ENCODE results near the gene NIT1.

- TF ChIP-seq, protein P1, sequence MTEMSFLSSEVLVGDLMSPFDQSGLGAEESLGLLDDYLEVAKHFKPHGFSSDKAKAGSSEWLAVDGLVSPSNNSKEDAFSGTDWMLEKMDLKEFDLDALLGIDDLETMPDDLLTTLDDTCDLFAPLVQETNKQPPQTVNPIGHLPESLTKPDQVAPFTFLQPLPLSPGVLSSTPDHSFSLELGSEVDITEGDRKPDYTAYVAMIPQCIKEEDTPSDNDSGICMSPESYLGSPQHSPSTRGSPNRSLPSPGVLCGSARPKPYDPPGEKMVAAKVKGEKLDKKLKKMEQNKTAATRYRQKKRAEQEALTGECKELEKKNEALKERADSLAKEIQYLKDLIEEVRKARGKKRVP (CRISPR knock-in tag; IDR thresholded peaks at IDR 0.05), result no peak
- TF ChIP-seq SATB2 (CRISPR knock-in tag; IDR thresholded peaks at IDR 0.05) (no peak), TAF1 (CRISPR knock-in tag; IDR thresholded peaks at IDR 0.05) (no peak), PLSCR1 (CRISPR knock-in tag; IDR thresholded peaks at IDR 0.05; ENCODE audit: borderline replicate concordance) (no peak), CTCF (CRISPR knock-in tag; IDR thresholded peaks at IDR 0.05) (no peak), JARID2 (CRISPR knock-in tag; IDR thresholded peaks at IDR 0.05; ENCODE audit: insufficient replicate concordance) (no peak), NCOR1 (IDR thresholded peaks at IDR 0.05; ENCODE audit: borderline replicate concordance, low read length) (no peak), MAX (IDR thresholded peaks at IDR 0.05) (no peak), ZNF224 (CRISPR knock-in tag; IDR thresholded peaks at IDR 0.05) (no peak), FOXA1 (IDR thresholded peaks at IDR 0.05) (no peak), FOXA1 (CRISPR knock-in tag; IDR thresholded peaks at IDR 0.05) (no peak), ZC3H4 (CRISPR knock-in tag; IDR thresholded peaks at IDR 0.05; ENCODE audit: borderline replicate concordance) (no peak), CBFB (CRISPR knock-in tag; IDR thresholded peaks at IDR 0.05) (no peak)
- TF ChIP-seq, protein P2, sequence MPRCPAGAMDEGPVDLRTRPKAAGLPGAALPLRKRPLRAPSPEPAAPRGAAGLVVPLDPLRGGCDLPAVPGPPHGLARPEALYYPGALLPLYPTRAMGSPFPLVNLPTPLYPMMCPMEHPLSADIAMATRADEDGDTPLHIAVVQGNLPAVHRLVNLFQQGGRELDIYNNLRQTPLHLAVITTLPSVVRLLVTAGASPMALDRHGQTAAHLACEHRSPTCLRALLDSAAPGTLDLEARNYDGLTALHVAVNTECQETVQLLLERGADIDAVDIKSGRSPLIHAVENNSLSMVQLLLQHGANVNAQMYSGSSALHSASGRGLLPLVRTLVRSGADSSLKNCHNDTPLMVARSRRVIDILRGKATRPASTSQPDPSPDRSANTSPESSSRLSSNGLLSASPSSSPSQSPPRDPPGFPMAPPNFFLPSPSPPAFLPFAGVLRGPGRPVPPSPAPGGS (CRISPR knock-in tag; IDR thresholded peaks at IDR 0.05), result no peak
These were observed 9.7 kb downstream of the NIT1 start for GRCh38 chr1:161127649-161128048.
